ENCODE data around the gene KYNU. TPM values are rescaled to one million over a fixed set of nuclear protein-coding genes. Genes with fewer than 3 reads are reported as not detected.

The KYNU gene
- total RNA-seq, 1 experiment from 2014 or later, result 143 TPM

DNA sequence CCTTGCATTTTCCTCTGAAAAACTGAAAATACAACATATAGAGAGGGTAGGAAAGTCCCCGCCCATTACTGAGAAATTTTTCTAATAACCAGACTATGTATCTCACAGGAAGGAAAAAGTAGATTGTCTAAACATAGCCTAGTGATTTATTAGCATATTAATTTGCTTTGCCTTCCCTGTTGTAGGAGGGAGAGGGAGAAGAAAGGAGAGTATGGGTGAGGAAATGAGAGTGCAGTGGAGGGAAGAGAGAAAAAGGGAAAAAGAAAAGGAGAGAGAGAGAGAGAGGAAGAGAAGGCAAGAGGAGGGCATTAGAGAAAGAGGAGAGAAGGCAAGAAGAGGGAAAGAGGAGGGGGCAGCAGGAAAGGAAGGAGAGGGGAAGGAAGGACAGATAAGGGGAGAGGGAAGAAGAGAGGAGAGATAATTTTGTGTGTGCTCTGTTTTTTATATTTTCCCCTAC is 3.6 kb upstream of the KYNU start:
- no TSS peak for BruUV-seq (replicated peaks)
- intact Hi-C loops (cut with micrococcal nuclease), result no loop called here
- DNase-seq (ENCODE audit: unreplicated experiment), result no peak
- TF ChIP-seq, protein P1, sequence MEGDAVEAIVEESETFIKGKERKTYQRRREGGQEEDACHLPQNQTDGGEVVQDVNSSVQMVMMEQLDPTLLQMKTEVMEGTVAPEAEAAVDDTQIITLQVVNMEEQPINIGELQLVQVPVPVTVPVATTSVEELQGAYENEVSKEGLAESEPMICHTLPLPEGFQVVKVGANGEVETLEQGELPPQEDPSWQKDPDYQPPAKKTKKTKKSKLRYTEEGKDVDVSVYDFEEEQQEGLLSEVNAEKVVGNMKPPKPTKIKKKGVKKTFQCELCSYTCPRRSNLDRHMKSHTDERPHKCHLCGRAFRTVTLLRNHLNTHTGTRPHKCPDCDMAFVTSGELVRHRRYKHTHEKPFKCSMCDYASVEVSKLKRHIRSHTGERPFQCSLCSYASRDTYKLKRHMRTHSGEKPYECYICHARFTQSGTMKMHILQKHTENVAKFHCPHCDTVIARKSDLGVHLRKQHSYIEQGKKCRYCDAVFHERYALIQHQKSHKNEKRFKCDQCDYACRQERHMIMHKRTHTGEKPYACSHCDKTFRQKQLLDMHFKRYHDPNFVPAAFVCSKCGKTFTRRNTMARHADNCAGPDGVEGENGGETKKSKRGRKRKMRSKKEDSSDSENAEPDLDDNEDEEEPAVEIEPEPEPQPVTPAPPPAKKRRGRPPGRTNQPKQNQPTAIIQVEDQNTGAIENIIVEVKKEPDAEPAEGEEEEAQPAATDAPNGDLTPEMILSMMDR (IDR thresholded peaks at IDR 0.05; ENCODE audit: unreplicated experiment), result no peak
- ChIA-PET POLR2A (interaction anchor here (0.7 to 2.7 kb wide), 21 partner anchors 8 to 1820 kb away, joined by 3 to 26 read pairs (median 4); no protein-coding TSS in a partner anchor), CTCF (interaction anchor here (2.3 to 4.2 kb wide), 2 partner anchors 16 to 192 kb away, joined by 12 to 45 read pairs; no protein-coding TSS in a partner anchor)
- no peaks in the 10 kb centered on the region for H3K9me3 Mint-ChIP-seq (ENCODE audit: unreplicated experiment)
- peak overlapping the region; percentile 97 for H3K27ac Mint-ChIP-seq (ENCODE audit: low read depth, unreplicated experiment)
- H3K4me3 Mint-ChIP-seq (ENCODE audit: unreplicated experiment), result peak overlapping the region; percentile 38
- no peaks in the 10 kb centered on the region for H3K27me3 Mint-ChIP-seq (ENCODE audit: insufficient read depth, unreplicated experiment)
- H3K36me3 Mint-ChIP-seq (ENCODE audit: insufficient read depth, unreplicated experiment), result peaks cover 19% of the 10 kb centered on the region
- H3K4me1 Mint-ChIP-seq (ENCODE audit: insufficient read depth, unreplicated experiment), result peaks cover 51% of the 10 kb centered on the region

DNA sequence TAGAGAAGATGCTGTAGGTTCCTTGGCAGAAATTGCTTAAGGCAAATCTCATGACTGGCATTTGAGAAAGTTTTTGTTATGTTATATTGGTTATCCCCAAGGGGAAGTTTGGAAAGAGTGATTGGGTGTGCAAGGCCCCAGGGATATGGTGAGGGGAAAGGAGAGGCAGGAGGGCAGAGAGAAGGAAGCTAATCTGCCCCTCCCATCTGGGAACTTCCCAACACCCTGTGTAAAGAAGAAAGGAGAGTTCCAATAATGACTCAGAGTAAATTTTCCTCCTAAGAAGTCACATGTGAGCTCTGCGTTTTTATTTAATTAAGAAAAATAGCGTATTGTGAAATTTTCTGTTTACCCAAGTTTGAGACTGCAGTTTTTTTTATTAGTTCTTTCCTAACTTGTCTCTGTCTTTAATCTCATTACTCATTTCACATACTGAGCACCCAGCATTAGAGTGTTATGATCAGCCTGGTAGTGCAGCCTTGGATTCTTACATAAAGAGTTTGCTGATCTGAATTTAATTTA is 3.1 kb upstream of the KYNU start:
- Mint-ChIP-seq H3K4me1 (ENCODE audit: insufficient read depth, unreplicated experiment) (peaks cover 50% of the 10 kb centered on the region), H3K9me3 (ENCODE audit: unreplicated experiment) (no peaks in the 10 kb centered on the region), H3K4me3 (ENCODE audit: unreplicated experiment) (peak overlapping the region; percentile 38), H3K27me3 (ENCODE audit: insufficient read depth, unreplicated experiment) (no peaks in the 10 kb centered on the region), H3K36me3 (ENCODE audit: insufficient read depth, unreplicated experiment) (peaks cover 24% of the 10 kb centered on the region), H3K27ac (ENCODE audit: low read depth, unreplicated experiment) (peak overlapping the region; percentile 97)
- ChIA-PET POLR2A (interaction anchor here (0.7 to 2.7 kb wide), 25 partner anchors 8 to 1820 kb away, joined by 3 to 26 read pairs (median 4); no protein-coding TSS in a partner anchor), CTCF (interaction anchor here (0.8 to 4.2 kb wide), 8 partner anchors 11 to 233 kb away, joined by 3 to 45 read pairs (median 4); no protein-coding TSS in a partner anchor)
- intact Hi-C loops (cut with micrococcal nuclease), result no loop called here
- TF ChIP-seq, protein P1 (IDR thresholded peaks at IDR 0.05; ENCODE audit: unreplicated experiment), result no peak
- BruUV-seq (replicated peaks), result no TSS peak
- DNase-seq (ENCODE audit: unreplicated experiment), result peak; percentile 99

DNA sequence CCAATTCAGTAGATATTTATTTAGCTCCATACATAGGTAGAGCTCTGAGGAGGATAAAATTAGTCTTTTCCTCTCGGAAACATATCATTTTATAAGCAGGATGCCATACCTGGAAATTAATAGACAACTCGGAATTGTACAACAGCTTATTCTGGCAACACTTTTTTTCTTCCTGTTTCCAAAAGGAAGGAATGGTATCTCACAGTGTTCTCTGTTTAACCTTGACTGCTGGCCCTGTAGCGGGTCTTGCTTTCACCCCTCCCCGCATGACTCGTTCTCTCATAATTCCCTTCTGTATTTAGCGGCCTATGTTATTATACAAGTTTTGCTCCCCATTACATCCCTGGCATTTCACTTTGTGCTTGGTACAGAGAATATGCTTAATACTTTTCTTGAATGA is 2.5 kb upstream of the KYNU start:
- Mint-ChIP-seq H3K4me3 (ENCODE audit: unreplicated experiment) (peak overlapping the region; percentile 55), H3K4me1 (ENCODE audit: insufficient read depth, unreplicated experiment) (peaks cover 50% of the 10 kb centered on the region), H3K9me3 (ENCODE audit: unreplicated experiment) (no peaks in the 10 kb centered on the region), H3K27me3 (ENCODE audit: insufficient read depth, unreplicated experiment) (no peaks in the 10 kb centered on the region), H3K36me3 (ENCODE audit: insufficient read depth, unreplicated experiment) (peaks cover 25% of the 10 kb centered on the region), H3K27ac (ENCODE audit: low read depth, unreplicated experiment) (peak overlapping the region; percentile 97)
- BruUV-seq (replicated peaks), result TSS peak; percentile 7
- intact Hi-C loops (cut with micrococcal nuclease), result no loop called here
- TF ChIP-seq, protein P1 (IDR thresholded peaks at IDR 0.05; ENCODE audit: unreplicated experiment), result no peak
- CTCF ChIA-PET, result interaction anchor here (0.6 to 4.2 kb wide), 21 partner anchors 8 to 477 kb away, joined by 3 to 45 read pairs (median 3); no protein-coding TSS in a partner anchor
- POLR2A ChIA-PET, result interaction anchor here (0.5 to 2.7 kb wide), 26 partner anchors 8 to 517 kb away, joined by 3 to 26 read pairs (median 4); no protein-coding TSS in a partner anchor
- DNase-seq (ENCODE audit: unreplicated experiment), result no peak

DNA sequence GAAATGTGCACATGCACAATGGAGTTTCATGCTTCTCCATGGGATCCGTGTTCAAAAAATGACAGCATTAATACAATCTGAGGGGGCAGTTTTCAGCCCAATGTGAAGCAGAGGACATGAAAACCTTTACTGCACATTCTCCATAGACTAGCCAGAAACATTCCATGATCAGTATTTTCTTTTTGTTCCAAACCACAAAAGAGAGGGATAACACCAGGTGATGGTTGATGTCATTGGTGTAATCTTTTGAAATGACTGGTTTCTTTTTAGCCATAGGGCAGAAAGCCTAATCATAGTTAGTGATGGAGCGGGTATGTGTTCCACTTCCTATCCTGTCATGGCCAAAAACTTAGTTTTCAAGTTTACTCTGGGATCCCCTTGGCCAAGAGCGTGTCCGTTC is 1.8 kb upstream of the KYNU start:
- Mint-ChIP-seq H3K9me3 (ENCODE audit: unreplicated experiment) (no peaks in the 10 kb centered on the region), H3K36me3 (ENCODE audit: insufficient read depth, unreplicated experiment) (peaks cover 31% of the 10 kb centered on the region), H3K4me3 (ENCODE audit: unreplicated experiment) (peak overlapping the region; percentile 55), H3K27ac (ENCODE audit: low read depth, unreplicated experiment) (peak overlapping the region; percentile 97), H3K27me3 (ENCODE audit: insufficient read depth, unreplicated experiment) (no peaks in the 10 kb centered on the region), H3K4me1 (ENCODE audit: insufficient read depth, unreplicated experiment) (peaks cover 47% of the 10 kb centered on the region)
- POLR2A ChIA-PET, result interaction anchor here (0.5 to 2.7 kb wide), 16 partner anchors 7 to 200 kb away, joined by 3 to 26 read pairs (median 4); no protein-coding TSS in a partner anchor
- peak; percentile 72 for DNase-seq (ENCODE audit: unreplicated experiment)
- CTCF ChIA-PET, result interaction anchor here (0.6 to 4.2 kb wide), 23 partner anchors 8 to 476 kb away, joined by 3 to 45 read pairs (median 3); no protein-coding TSS in a partner anchor
- intact Hi-C loops (cut with micrococcal nuclease), result loop anchor here (1.0 to 2.0 kb wide), 2 partner anchors 105 to 193 kb away; no protein-coding TSS in a partner anchor
- TF ChIP-seq, protein P1 (IDR thresholded peaks at IDR 0.05; ENCODE audit: unreplicated experiment), result no peak
- BruUV-seq (replicated peaks), result no TSS peak
